GM06990 (cell line): ENCODE measurements around the gene BUD23.
A peak's percentile ranks its signal among the peaks of the same experiment; 100 is the strongest.

Experiments
- DNase-seq: peaks from one replicate; pipeline ENCODE4 v3.0.0-alpha.2; 2011; ENCODE audit not compliant: insufficient read length; ENCODE audit errors: extremely low read depth
- H3K27me3 ChIP-seq: replicated peaks from 2 replicates; pipeline ENCODE4 v1.6.0; 2011; ENCODE audit warnings: low read length; ENCODE audit not compliant: control insufficient read depth, insufficient read depth
- H3K36me3 ChIP-seq: 2 replicates; pipeline ENCODE4 v1.5.1; 2011; ENCODE audit warnings: low read length; ENCODE audit not compliant: control insufficient read depth, insufficient read depth
- H3K4me3 ChIP-seq: replicated peaks from 2 replicates; pipeline ENCODE4 v1.5.1; 2011; ENCODE audit warnings: low read depth, mild to moderate bottlenecking, control low read depth, low read length
- TF ChIP-seq, protein P1 (sequence below): IDR thresholded peaks from 2 replicates; pipeline ENCODE4 v1.5.1; 2011; ENCODE audit warnings: low read length, control low read depth, mild to moderate bottlenecking, inconsistent platforms; ENCODE audit not compliant: insufficient read depth, poor library complexity, severe bottlenecking

BUD23 gene, protein sequence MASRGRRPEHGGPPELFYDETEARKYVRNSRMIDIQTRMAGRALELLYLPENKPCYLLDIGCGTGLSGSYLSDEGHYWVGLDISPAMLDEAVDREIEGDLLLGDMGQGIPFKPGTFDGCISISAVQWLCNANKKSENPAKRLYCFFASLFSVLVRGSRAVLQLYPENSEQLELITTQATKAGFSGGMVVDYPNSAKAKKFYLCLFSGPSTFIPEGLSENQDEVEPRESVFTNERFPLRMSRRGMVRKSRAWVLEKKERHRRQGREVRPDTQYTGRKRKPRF

DNA sequence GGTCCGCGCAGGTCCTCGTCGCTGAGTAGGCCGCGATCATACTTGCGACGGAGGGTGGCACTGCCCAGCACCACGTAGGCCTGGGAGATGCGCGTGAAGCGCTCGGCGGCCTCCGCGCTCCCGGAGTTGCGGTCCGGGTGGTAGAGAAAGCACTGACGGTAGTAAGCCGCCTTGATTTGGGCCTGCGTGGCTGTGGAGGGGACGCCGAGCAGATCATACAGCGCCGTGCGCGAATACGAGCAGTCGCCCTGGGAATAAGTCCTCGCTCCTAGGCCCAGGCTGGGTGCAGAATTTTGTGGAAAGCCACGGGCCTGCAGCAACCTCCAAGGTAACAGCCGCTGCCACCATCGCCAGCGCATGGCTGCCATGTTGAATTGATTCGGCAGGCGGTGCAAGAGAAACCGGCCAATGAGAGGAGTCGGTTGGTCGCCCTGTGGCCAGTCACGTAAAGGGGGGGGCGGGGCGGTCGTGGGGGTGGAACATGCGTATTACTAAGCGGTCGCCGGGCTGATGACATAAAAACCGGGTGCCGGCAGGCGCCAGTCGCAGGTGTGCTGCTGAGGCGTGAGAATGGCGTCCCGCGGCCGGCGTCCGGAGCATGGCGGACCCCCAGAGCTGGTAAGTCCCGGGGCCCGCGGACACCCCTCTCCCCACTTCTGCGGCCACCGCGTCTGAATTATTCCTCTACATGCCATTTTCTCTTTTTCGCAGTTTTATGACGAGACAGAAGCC, at the start of gene BUD23, which contains the start of gene DNAJC30:
BUD23 (plus strand) TSS at position 542 of the 732 bp plus-strand sequence; CDS start at position 571, 29 bp downstream.
DNAJC30 (minus strand) TSS at position 398 of the 732 bp plus-strand sequence; CDS start at position 368, 30 bp downstream.
- TF ChIP-seq, protein P1, sequence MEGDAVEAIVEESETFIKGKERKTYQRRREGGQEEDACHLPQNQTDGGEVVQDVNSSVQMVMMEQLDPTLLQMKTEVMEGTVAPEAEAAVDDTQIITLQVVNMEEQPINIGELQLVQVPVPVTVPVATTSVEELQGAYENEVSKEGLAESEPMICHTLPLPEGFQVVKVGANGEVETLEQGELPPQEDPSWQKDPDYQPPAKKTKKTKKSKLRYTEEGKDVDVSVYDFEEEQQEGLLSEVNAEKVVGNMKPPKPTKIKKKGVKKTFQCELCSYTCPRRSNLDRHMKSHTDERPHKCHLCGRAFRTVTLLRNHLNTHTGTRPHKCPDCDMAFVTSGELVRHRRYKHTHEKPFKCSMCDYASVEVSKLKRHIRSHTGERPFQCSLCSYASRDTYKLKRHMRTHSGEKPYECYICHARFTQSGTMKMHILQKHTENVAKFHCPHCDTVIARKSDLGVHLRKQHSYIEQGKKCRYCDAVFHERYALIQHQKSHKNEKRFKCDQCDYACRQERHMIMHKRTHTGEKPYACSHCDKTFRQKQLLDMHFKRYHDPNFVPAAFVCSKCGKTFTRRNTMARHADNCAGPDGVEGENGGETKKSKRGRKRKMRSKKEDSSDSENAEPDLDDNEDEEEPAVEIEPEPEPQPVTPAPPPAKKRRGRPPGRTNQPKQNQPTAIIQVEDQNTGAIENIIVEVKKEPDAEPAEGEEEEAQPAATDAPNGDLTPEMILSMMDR: no peak
- peaks cover 13% of the 10 kb centered on the region for H3K36me3 ChIP-seq
- DNase-seq: peak; percentile 93
- no peaks in the 10 kb centered on the region for H3K27me3 ChIP-seq
- peak within 1 kb of the TSS; percentile 83 for H3K4me3 ChIP-seq

DNA sequence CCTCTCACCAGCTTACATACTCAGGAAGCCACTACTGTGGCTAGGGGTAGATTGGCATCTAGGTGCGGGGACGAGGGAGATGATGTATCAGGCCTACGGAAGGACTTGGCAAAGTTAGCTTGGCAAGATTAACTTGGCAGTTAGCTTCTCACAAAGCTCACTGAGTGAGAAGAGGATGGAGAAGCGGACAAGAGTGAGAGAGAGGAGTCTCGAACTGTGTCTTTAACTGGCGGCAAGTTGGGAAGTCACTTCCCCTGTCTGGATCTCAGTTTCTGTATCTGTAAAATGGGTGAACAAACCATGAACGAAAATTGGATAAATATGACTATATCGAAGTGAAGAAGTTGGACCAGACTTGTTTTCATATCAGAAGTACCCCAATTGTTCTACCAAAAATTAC, 49.6 kb upstream of the BUD23 start:
- TF ChIP-seq, protein P1: no peak
- Histone ChIP-seq H3K27me3 (no peaks in the 10 kb centered on the region; the same call in none of the 2 replicates), H3K4me3 (no peak overlapping the region), H3K36me3 (no peaks in the 10 kb centered on the region)
- no peak for DNase-seq

DNA sequence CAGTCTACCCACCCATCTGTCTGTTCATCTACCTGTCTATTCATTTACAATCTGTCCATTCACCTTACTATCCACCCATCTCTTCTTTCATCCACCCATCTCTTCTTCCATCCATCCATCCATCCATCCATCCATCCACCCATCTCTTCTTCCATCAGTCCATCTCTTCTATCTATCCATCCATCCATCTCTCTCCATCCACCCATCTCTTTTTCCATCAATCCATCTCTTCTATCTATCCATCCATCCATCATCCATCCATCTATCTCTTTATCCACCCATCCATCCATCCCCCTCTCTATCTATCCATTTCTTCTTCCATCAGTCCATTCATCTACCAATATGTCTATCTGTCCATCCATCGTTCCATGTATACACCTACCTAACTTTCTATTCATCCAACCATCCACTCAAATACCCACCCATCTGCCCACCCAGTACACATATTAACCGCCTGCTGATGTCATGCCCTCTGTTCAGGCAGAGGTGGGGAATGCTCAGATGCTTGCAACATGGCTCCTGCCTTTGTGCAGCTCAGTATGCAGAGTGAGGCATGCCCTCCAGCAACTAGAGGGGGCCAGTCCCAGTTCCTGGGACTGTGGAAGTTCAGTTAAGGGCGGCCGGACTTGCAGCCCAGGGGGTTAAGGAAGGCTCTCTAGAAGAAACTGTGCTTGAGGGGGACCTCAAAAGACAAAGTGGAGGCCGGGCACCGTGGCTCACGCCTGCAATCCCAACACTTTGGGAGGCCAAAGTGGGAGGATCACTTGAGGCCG, 47.8 kb upstream of the BUD23 start:
- DNase-seq: no peak
- TF ChIP-seq, protein P1: no peak
- H3K27me3 ChIP-seq: no peaks in the 10 kb centered on the region; the same call in none of the 2 replicates
- no peak overlapping the region for H3K4me3 ChIP-seq
- no peaks in the 10 kb centered on the region for H3K36me3 ChIP-seq

DNA sequence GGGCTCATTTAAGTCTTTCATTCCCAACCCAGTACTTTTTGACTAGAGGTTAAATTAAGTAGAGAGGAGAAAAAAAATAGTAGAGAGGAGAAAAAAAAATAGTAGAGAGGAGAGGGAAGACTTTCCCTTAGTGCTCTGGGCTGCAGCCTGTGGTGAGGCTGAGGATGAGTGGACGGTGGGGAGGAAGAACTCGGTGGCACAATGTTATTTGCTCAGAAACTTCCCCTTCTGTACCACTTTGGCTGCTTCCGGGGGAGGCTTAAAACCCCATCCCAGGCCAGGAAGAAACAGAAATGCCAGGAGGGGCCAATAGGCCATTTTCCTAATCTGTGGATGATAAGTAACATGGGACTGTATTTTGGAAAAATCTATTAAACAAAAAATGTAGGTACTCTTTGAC, 44.5 kb upstream of the BUD23 start:
- TF ChIP-seq, protein P1: no peak
- Histone ChIP-seq H3K36me3 (no peaks in the 10 kb centered on the region), H3K4me3 (no peak overlapping the region), H3K27me3 (no peaks in the 10 kb centered on the region)
- no peak for DNase-seq

DNA sequence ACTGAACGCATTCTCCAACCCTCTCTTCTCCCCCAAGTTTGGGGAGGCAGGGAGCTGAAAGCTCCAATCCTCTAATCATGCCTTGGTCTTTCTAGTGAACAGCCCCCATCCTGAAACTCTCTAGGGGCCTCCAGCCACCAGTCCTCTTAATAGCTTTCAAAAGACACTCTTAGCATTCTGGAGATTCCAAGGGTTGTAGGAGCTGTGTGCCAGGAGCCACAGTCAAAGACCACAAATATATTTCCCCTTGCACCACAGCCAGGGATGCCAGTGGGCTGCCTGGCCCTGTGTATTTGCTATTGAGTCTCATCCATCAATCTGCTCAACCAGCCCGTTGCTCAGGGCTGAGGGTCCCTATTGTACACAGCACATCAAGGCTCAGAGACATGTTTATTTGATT, 40.6 kb upstream of the BUD23 start:
- H3K27me3 ChIP-seq: no peaks in the 10 kb centered on the region; the same call in 1 of the 2 replicates
- H3K36me3 ChIP-seq: no peaks in the 10 kb centered on the region
- H3K4me3 ChIP-seq: no peak overlapping the region
- TF ChIP-seq, protein P1: no peak
- no peak for DNase-seq
